Non-pigmented ciliary epithelial cell (primary cell): ENCODE data around the gene PPP1R1C.

Source experiments
- DNase-seq: peaks from one replicate; pipeline ENCODE4 v3.0.0-alpha.2; 2010; ENCODE audit warnings: low read depth

The PPP1R1C gene

DNA sequence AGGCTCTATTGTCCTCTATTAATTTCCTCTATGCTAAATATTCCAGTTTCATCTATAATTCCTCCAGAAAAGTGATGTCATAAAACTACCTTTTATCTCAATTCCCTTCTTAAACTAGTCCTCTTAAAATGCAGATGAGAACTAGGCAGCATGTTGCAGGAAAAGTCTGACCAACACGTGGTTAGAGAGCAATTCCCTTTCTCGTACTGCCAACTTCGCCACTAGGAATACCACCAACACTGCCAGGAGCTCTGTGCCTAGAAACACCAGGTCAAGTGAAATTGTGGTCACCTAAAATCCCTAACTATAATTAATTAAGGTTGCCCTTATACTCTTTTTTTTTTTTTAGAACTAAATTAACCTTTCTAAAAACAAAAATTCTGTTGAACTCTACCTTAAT, 127.7 kb downstream of the PPP1R1C start:
- no peak for DNase-seq

- DNase-seq: no peak
Observed at GRCh38 chr2:182115258-182115657, 129.6 kb downstream of the PPP1R1C start.

DNA sequence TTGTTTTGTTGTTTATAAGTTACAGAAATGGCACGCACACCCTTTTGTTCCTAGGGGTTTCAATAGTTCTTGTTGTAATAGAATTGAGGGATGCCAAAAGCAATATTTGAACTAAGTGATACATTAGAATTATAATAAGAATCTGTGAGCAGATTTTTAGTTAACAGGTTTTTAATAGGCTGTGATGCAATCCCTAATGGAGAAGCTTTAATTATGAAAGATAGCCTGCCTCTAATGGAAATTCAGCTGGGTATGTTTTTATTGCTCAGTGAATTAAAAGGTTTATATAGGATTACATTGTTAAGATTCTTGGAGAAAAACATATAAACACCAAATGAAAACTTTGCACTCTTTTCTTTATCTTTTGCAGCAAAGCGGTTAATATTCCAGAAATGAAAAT, 131.1 kb downstream of the PPP1R1C start:
- DNase-seq: no peak

DNA sequence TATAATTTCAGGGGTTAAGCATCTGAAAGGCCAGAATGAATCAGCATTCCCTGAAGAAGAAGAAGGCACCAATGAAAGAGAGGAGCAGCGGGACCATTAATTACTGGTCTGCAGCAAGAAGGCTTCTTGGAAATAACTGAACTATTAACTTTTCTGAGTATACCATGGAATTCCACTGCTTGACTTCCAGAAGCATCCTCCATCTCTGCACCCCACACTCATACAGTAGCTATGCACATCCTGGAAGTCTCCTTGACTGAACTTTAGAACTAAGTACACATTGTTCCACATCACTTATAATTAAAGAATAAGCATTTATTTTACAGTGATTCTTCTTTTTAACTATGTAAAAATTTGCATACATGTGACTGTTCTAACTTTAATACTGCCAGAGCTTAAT, 131.5 kb downstream of the PPP1R1C start:
- DNase-seq: no peak

DNA sequence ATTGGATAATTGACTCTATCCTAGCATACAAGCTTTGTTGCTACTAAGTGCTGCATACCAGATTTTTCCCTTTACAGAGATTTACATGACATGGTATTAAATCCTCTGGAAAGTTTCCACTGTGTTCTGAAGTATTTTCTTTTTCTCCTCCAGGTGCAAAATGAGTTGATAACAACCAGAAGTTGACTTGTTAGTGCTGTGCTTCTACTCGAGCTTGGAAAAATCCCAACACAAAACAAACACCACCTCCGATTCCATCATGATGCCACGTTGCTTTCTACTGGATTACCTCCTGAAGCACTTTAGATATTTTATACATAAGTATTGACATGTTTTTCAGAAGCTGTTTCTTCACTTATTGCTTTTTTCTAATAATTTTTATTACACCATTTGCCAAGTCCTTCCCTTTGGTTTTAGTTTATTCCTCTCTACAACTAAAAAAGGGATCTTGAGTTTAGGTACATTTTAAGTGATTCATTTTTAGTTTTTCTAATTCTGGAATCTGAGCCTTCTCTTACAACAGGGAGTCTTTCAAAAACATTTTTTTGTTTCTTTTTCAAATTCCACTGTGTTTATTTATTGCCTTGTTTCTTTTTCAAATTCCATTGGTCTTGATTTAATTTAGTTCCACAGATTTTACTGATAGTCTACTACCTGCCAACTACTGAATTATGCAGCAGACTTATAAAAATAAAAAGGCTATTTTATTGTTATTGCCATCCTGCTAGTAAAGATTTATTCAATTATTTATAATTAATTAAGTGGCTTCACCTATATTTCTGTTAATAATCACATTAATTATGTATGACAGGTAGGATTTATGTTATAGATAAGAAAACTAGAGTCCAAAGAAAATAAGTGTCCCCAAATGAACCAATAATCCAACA, 143.4 kb downstream of the PPP1R1C start:
- no peak for DNase-seq

- DNase-seq: no peak
Observed at GRCh38 chr2:182132605-182133004, 147.0 kb downstream of the PPP1R1C start.

- no peak for DNase-seq
Observed at GRCh38 chr2:182133195-182133891, 147.7 kb downstream of the PPP1R1C start.

DNA sequence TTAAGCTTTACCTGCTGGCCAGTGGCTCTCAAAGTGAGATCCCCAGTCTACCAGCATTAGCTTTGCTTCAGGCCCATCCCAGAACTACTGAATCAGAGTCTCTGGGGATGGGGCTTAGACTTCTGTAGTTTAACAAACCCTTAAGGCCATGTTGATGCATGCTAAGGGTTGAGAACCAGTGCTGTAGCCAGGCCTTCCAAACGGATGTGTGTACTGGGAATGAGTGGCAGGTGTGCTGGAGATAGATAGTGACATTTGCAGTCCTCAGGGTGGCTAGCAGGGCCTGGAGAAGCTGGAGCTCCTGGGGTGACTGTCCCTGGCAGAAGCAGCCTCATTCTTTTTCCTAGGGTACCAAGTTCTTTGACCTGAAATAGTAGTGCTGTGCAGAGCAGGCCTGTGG, 148.5 kb downstream of the PPP1R1C start:
- no peak for DNase-seq

DNA sequence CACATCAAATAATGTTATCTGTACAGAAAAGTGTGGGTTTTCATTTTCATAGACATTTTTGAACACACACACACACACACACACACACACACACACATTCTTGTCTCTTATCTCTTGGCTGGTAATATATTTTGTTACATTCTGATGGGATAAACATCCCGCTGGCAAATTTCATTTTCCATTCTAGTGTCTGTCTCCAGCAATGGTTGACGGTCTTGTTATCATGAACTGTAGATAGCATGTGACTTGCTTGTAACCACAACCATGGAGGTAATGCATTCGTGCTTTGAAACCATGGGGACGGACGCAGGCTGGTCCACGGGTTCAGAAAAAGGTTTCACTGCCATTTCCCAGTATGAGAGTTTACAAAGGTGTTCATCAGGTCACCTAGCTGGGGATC, 156.4 kb downstream of the PPP1R1C start:
- no peak for DNase-seq

- DNase-seq: no peak
Observed at GRCh38 chr2:182144041-182144775, 158.6 kb downstream of the PPP1R1C start.

- DNase-seq: no peak
Observed at GRCh38 chr2:182144776-182145165, 159.1 kb downstream of the PPP1R1C start.

GRCh38 chr2:182148344-182148743, 162.7 kb downstream of the PPP1R1C start:
- DNase-seq: no peak

DNA sequence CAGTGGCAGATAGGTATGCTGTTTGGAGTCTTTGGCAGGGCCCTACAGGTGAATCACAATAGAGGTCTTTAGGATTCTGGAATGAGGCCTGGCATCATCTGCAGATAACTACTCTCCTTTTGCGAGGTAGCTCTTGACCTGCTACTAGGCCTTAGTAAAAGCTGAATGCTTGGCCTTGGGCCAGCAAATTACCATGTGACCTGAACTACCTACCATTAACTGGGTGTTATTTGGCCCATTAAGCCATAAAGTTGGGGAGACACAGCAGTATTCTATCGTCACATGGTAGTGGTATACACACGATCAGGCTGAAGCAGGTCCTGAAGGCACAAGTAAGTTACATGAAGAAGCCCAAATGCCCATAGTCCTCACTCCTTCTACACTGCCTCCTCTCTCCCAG, 178.2 kb downstream of the PPP1R1C start:
- DNase-seq: no peak

DNA sequence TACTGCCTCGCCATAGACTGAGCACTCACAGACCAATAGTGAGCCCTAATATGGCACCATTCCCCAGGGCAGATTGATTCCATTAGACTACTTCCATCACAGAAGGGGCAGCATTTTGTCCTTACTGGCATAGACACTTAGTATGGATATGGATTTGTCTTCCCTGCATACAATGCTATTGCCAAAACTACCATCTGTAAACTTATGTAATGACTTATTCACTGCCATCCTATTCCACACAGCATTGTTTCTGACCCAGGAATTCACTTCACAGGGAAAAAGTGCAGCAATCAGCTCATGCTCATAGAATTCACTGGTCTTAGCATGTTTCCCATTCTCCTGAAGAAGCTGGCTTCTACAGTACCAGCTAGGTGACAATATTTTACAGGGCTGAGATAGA, 179.0 kb downstream of the PPP1R1C start:
- no peak for DNase-seq

- DNase-seq: no peak
Observed at GRCh38 chr2:182165202-182165601, 179.5 kb downstream of the PPP1R1C start.

GRCh38 chr2:182166406-182166805, 180.8 kb downstream of the PPP1R1C start:
- DNase-seq: no peak

DNA sequence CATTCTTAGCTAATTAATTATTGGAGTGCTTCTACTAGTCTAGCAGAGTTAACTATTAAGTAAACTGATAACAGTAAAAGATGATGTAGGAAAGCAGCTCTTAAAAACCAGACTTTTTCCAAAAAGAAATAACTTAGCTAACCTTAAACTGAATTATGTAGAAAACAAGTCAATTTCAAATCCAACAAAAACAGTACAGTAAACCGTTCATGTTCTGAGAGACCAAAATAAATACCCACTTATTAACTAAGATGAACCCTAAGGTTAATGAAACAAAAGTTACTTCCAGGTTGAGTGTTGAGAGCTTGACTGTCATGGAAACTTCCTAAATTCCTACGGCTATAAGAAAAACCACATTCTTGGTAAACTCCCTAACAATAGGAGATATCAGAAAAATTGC, 181.2 kb downstream of the PPP1R1C start:
- DNase-seq: no peak
